Mesodermal cell (in vitro differentiated cells): ENCODE measurements around the gene NEK6.
A peak's percentile ranks its signal among the peaks of the same experiment; 100 is the strongest.

Source experiments
- H3K27ac ChIP-seq: 2 replicates; pipeline ENCODE4 v1.7.0; 2013; ENCODE audit warnings: mild to moderate bottlenecking, low read depth, low read length, moderate library complexity; ENCODE audit not compliant: severe bottlenecking
- H3K36me3 ChIP-seq: 2 replicates; pipeline ENCODE4 v1.7.1; 2013; ENCODE audit warnings: mild to moderate bottlenecking, low read length, moderate library complexity; ENCODE audit not compliant: control insufficient read depth, insufficient read depth
- H3K4me1 ChIP-seq: one replicate; pipeline ENCODE4 v1.7.1; 2013; ENCODE audit warnings: mild to moderate bottlenecking, low read length; ENCODE audit not compliant: insufficient read depth, control insufficient read depth, poor library complexity, severe bottlenecking
- H3K4me3 ChIP-seq: 2 replicates; pipeline ENCODE4 v1.7.0; 2013; ENCODE audit warnings: low read length, control low read depth, mild to moderate bottlenecking; ENCODE audit not compliant: insufficient read depth, poor library complexity, severe bottlenecking; ENCODE audit errors: extremely low read depth
- H3K9me3 ChIP-seq: 2 replicates; pipeline ENCODE4 v1.7.1; 2013; ENCODE audit warnings: mild to moderate bottlenecking, low read length, moderate library complexity; ENCODE audit not compliant: control insufficient read depth
- WGBS, 2 experiments: methylation state at CpG; one replicate each; pipeline ENCODE4 v1.1.5; 2013; ENCODE audit warnings: missing lambda C conversion rate in 2 of 2; ENCODE audit not compliant: insufficient coverage in 2 of 2; 5-methylcytosine and 5-hydroxymethylcytosine counted together

Gene NEK6

GRCh38 chr9:124394596-124394995 is 136.8 kb downstream of the NEK6 start:
- Histone ChIP-seq H3K27ac (peak overlapping the region; percentile 47), H3K9me3 (no peaks in the 10 kb centered on the region), H3K4me3 (no peak overlapping the region), H3K4me1 (peaks cover 31% of the 10 kb centered on the region), H3K36me3 (peaks cover 42% of the 10 kb centered on the region)
- 67 to 89% methylated on average over 1 to 2 of the region's 3 CpGs for WGBS, 2 experiments

GRCh38 chr9:124395826-124396225 is 138.1 kb downstream of the NEK6 start:
- no peak overlapping the region for H3K27ac ChIP-seq
- WGBS, 2 experiments = 78 to 100% methylated on average over 2 of the region's 4 CpGs
- H3K4me3 ChIP-seq = no peak overlapping the region
- H3K4me1 ChIP-seq = peaks cover 40% of the 10 kb centered on the region
- H3K9me3 ChIP-seq = no peaks in the 10 kb centered on the region
- peaks cover 53% of the 10 kb centered on the region for H3K36me3 ChIP-seq

GRCh38 chr9:124398191-124398935 is 140.6 kb downstream of the NEK6 start:
- WGBS, 2 experiments = 89% methylated on average over 6 of the region's 8 CpGs; no CpG with 5 or more reads in 1 of the 2 experiments
- Histone ChIP-seq H3K4me3 (no peak overlapping the region), H3K36me3 (peaks cover 77% of the 10 kb centered on the region), H3K4me1 (peaks cover 31% of the 10 kb centered on the region), H3K9me3 (no peaks in the 10 kb centered on the region), H3K27ac (no peak overlapping the region)

- Histone ChIP-seq H3K4me1 (peaks cover 20% of the 10 kb centered on the region), H3K9me3 (no peaks in the 10 kb centered on the region), H3K4me3 (no peak overlapping the region), H3K27ac (peak overlapping the region; percentile 55), H3K36me3 (peaks cover 83% of the 10 kb centered on the region)
- 78 to 80% methylated on average over 10 to 11 of the region's 12 CpGs for WGBS, 2 experiments
These were observed 141.7 kb downstream of the NEK6 start for GRCh38 chr9:124399323-124399967.

- Histone ChIP-seq H3K27ac (peak overlapping the region; percentile 55), H3K36me3 (peaks cover 85% of the 10 kb centered on the region), H3K9me3 (no peaks in the 10 kb centered on the region), H3K4me1 (peaks cover 19% of the 10 kb centered on the region), H3K4me3 (no peak overlapping the region)
- 68 to 71% methylated on average over 6 to 10 of the region's 15 CpGs for WGBS, 2 experiments
These were observed 142.5 kb downstream of the NEK6 start for GRCh38 chr9:124399968-124400940.
